ENCODE measurements around the gene RBM10. TPM values are rescaled to one million over a fixed set of nuclear protein-coding genes. Genes with fewer than 3 reads are reported as not detected.

Gene RBM10
- polyA plus RNA-seq, 1 experiment = 19.6 TPM

GRCh38 chrX:47177079-47177478, 32.1 kb downstream of the RBM10 start:
- Histone ChIP-seq H3K27me3 (ENCODE audit: control insufficient read depth, insufficient read depth, low read length) (no peaks in the 10 kb centered on the region), H3K27ac (ENCODE audit: low read depth, low read length) (no peak overlapping the region), H3K9me3 (ENCODE audit: control insufficient read depth, insufficient read depth, low read length) (no peaks in the 10 kb centered on the region), H3K4me3 (ENCODE audit: low read depth, low read length) (no peak overlapping the region)
- CTCF ChIA-PET = no interaction called here
- DNase-seq (ENCODE audit: low read depth, low spot score) = no peak
- TF ChIP-seq CTCF (IDR thresholded peaks at IDR 0.05; ENCODE audit: low read depth, low read length) = no peak
- POLR2A ChIA-PET = no interaction called here

DNA sequence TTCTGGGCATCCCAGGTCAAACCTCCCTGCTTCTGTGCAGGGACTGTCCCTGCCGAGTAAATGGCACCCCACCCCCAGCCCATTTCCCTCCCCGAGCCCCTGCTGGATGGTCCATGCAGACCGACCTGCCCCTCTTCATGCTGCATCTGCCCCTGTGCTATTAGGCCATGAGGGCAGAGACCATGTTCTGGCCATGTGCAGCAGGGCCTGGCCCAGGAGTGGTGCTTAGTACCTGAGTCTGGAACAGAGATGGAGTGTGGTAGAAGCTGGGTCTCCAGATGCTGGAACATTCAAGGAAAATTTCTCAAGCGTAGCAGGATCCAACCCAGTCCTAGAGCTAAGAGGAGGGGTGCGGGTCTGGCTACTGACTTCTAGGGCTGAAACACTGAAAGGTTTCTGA, 33.3 kb downstream of the RBM10 start:
- H3K9me3 ChIP-seq (ENCODE audit: control insufficient read depth, insufficient read depth, low read length) = no peaks in the 10 kb centered on the region
- no peak for DNase-seq (ENCODE audit: low read depth, low spot score)
- H3K27ac ChIP-seq (ENCODE audit: low read depth, low read length) = no peak overlapping the region
- H3K4me3 ChIP-seq (ENCODE audit: low read depth, low read length) = no peak overlapping the region
- TF ChIP-seq CTCF (IDR thresholded peaks at IDR 0.05; ENCODE audit: low read depth, low read length) = no peak
- ChIA-PET CTCF (no interaction called here), POLR2A (no interaction called here)
- H3K27me3 ChIP-seq (ENCODE audit: control insufficient read depth, insufficient read depth, low read length) = no peaks in the 10 kb centered on the region

- no peaks in the 10 kb centered on the region for H3K9me3 ChIP-seq (ENCODE audit: control insufficient read depth, insufficient read depth, low read length)
- no peak overlapping the region for H3K4me3 ChIP-seq (ENCODE audit: low read depth, low read length)
- no peak for TF ChIP-seq CTCF (IDR thresholded peaks at IDR 0.05; ENCODE audit: low read depth, low read length)
- H3K27me3 ChIP-seq (ENCODE audit: control insufficient read depth, insufficient read depth, low read length) = no peaks in the 10 kb centered on the region
- CTCF ChIA-PET = no interaction called here
- no peak for DNase-seq (ENCODE audit: low read depth, low spot score)
- no peak overlapping the region for H3K27ac ChIP-seq (ENCODE audit: low read depth, low read length)
- POLR2A ChIA-PET = no interaction called here
Measured at GRCh38 chrX:47179221-47179927, 34.4 kb downstream of the RBM10 start.

- Histone ChIP-seq H3K27ac (ENCODE audit: low read depth, low read length) (no peak overlapping the region), H3K9me3 (ENCODE audit: control insufficient read depth, insufficient read depth, low read length) (no peaks in the 10 kb centered on the region), H3K27me3 (ENCODE audit: control insufficient read depth, insufficient read depth, low read length) (no peaks in the 10 kb centered on the region), H3K4me3 (ENCODE audit: low read depth, low read length) (no peak overlapping the region)
- TF ChIP-seq CTCF (IDR thresholded peaks at IDR 0.05; ENCODE audit: low read depth, low read length) = no peak
- ChIA-PET POLR2A (no interaction called here), CTCF (no interaction called here)
- DNase-seq (ENCODE audit: low read depth, low spot score) = no peak
Measured at GRCh38 chrX:47179928-47180255, 34.9 kb downstream of the RBM10 start.

GRCh38 chrX:47180346-47180745, 35.3 kb downstream of the RBM10 start:
- no peak for TF ChIP-seq CTCF (IDR thresholded peaks at IDR 0.05; ENCODE audit: low read depth, low read length)
- no peaks in the 10 kb centered on the region for H3K27me3 ChIP-seq (ENCODE audit: control insufficient read depth, insufficient read depth, low read length)
- no peak overlapping the region for H3K4me3 ChIP-seq (ENCODE audit: low read depth, low read length)
- H3K27ac ChIP-seq (ENCODE audit: low read depth, low read length) = no peak overlapping the region
- no peak for DNase-seq (ENCODE audit: low read depth, low spot score)
- CTCF ChIA-PET = no interaction called here
- H3K9me3 ChIP-seq (ENCODE audit: control insufficient read depth, insufficient read depth, low read length) = no peaks in the 10 kb centered on the region
- POLR2A ChIA-PET = interaction anchor here (0.6 kb wide), 1 partner anchor 25 kb away, joined by 3 read pairs; no protein-coding TSS in a partner anchor
